Measurements from ENCODE around the gene STON1. TPM values are rescaled to one million over a fixed set of nuclear protein-coding genes. Genes with fewer than 3 reads are reported as not detected.
"Not testable (repeated sequence)": the region's sequence is repeated elsewhere in the genome, so short reads cannot be mapped to it uniquely, and the experiment has no call there.

Gene STON1
- total and polyA plus RNA-seq, 2 of the 4 experiments (the other 2 are of a cell fraction) = 4.0 to 5.7 TPM

- H3K4ac ChIP-seq (ENCODE audit: low read depth, low read length); H3K9ac ChIP-seq (ENCODE audit: low read depth, low read length); H3K23ac ChIP-seq (ENCODE audit: low read depth, low read length); H2BK120ac ChIP-seq (ENCODE audit: low read depth, low read length); H4K8ac ChIP-seq (ENCODE audit: low read depth in 2 of 2, low read length in 2 of 2); H3K36me3 ChIP-seq (ENCODE audit: control insufficient read depth, insufficient read depth, low read length); POLR2A ChIA-PET (ENCODE audit: unreplicated experiment); H3K4me2 ChIP-seq (ENCODE audit: low read depth, low read length); H2AK9ac ChIP-seq (replicated peaks; ENCODE audit: low read depth, low read length, poor library complexity); H4K20me1 ChIP-seq (ENCODE audit: insufficient read depth, low read length); BruUV-seq (replicated peaks); H3K27me3 ChIP-seq (ENCODE audit: control insufficient read depth, insufficient read depth, low read length); H3K56ac ChIP-seq (ENCODE audit: extremely low read depth, insufficient read depth, low read length); H3K9me3 ChIP-seq (ENCODE audit: control insufficient read depth, insufficient read depth, low read length); H3K9me1 ChIP-seq (ENCODE audit: insufficient read depth, low read length); H2BK20ac ChIP-seq (ENCODE audit: low read depth, low read length); H2AK5ac ChIP-seq (ENCODE audit: low read depth, low read length); H2AFZ ChIP-seq (replicated peaks; ENCODE audit: low read length, poor library complexity); H3K4me3 ChIP-seq (ENCODE audit: insufficient read depth, low read depth, low read length); H3K27ac ChIP-seq (ENCODE audit: insufficient read depth, low read length); H4K91ac ChIP-seq (ENCODE audit: insufficient read depth, low read depth, low read length); H3K79me1 ChIP-seq (ENCODE audit: low read depth in 1 of 2, low read length in 2 of 2); CTCF ChIA-PET; DNase-seq; H3K18ac ChIP-seq (ENCODE audit: low read depth, low read length); ATAC-seq (ENCODE audit: low read depth); H3K4me1 ChIP-seq (ENCODE audit: control insufficient read depth, insufficient read depth, low read length); intact Hi-C loops (cut with micrococcal nuclease); H2BK15ac ChIP-seq (ENCODE audit: low read depth, low read length); H3K14ac ChIP-seq (replicated peaks; ENCODE audit: low read depth, low read length); in situ Hi-C loops (cut with MboI; ENCODE audit: low sequenced_read_pairs); H2BK5ac ChIP-seq (ENCODE audit: low read depth, low read length, poor library complexity, severe bottlenecking); dilution Hi-C loops (cut with HindIII; ENCODE audit: low sequenced_read_pairs, unreplicated experiment); H4K5ac ChIP-seq (ENCODE audit: low read depth, low read length): not testable (repeated sequence)
- WGBS, 2 experiments (ENCODE audit: extremely low coverage in 2 of 2, insufficient read length in 1 of 2) = no CpG with 5 or more reads among the region's 21 CpGs
Observed at GRCh38 chr2:48555071-48555470, 25.1 kb downstream of the STON1 start.
